ENCODE data around the gene ROBO1. TPM values are rescaled to one million over a fixed set of nuclear protein-coding genes. Genes with fewer than 3 reads are reported as not detected.
A peak's percentile ranks its signal among the peaks of the same experiment; 100 is the strongest.
"Not testable (repeated sequence)": the region's sequence is repeated elsewhere in the genome, so short reads cannot be mapped to it uniquely, and the experiment has no call there.

ROBO1 gene
- polyA plus RNA-seq, 10 donors, result 36.1 to 76.7 (median 43.2) TPM

DNA sequence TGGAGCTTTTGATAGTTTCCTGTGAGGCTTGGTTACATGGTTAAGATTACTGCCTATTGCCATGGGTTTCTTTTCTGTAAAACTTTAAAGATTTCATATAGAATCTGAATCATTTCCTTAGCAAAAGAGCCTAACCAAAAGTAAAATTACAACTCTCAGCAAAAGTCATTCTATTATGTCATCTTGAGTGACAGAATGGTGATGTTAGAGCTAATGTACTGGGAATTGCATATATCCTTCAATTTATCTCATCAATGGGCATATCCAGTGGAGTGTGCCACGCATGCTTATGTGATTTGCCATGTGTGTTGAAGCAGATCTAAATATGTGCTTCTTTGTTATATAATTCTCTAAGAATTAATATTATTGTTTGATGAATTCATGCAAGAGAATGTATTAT, 212.1 kb downstream of the ROBO1 start:
- DNase-seq, result no peak

DNA sequence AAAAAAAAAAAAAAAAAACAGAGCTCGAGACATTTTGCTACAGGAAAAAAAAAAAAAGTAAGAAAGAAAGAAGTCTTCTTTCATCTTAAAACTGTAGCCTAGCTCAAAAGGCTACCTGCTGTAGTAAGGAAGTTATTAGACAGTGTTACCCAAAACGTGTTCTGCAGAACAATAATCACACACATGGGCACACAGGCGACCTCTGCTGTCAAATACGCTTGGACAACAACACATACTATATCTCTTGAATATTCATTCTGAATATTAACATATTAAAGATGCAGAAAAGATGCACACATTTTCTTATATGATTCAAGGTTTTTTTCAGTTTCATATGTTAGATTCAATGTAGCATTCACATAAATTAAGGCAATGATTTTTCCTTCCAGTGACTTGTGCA, 215.8 kb downstream of the ROBO1 start:
- DNase-seq, result no peak

DNA sequence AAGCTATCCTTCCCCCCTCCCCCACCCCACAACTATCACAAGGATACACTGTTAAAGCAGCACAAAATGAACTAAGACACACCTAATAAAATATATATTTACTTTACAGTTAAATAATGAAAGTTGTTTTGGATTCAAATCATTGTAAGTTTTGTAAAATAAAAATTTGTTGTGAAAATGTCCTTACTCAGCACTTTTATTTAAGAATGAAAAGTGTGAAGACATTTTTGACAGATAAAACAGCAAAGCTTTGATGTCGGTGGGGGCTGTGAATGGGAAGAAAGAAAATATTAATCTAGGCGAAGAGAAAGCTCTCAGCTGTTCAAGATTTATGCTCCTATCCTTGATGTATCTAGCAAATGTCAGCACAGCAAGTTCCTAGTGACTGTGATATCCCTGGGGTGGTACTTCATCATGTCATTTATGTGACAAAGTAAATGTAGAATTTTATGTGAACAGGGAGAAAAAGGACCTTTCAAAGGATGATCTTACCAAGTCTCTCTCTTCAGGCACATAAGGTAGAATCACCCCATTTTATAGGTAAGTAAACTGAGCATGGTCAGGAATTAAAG, 216.4 kb downstream of the ROBO1 start:
- no peak for DNase-seq

DNA sequence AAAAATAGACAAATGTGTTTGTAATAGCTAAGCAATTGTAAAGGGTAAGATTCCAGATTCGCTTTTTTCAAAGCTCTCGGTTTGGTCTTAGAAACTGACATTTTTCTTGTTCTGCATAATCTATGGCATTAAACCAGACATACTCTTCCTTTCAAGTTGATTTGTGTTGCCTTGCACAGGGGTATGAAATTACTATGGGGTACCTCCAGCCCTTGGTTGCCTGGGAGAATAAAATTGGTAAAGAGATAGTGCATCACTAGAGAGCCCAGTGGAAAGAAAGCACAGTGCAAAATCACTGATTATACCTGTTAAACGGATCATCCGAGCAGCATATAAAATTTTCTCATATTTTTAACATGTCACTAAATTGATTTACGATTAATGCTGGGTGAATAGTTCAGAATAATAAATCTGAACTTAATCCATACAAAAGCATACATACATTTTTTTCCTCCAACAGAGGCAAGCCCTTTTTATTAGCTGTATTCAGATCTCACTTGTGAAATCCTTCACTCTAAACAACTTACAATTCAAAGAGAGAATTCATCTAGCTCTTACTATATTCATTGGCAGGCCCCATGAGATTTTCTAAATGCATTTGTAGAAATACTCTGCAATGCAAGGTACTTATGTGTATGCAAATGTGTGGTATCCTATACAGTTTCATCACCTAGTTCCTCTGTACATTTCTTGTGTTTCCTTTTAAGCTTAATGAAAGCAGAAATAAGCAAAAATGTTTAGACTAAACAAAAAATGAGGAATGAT, 224.4 kb downstream of the ROBO1 start:
- peak in 2 of 3 donors; percentile 11 to 19 for DNase-seq

DNA sequence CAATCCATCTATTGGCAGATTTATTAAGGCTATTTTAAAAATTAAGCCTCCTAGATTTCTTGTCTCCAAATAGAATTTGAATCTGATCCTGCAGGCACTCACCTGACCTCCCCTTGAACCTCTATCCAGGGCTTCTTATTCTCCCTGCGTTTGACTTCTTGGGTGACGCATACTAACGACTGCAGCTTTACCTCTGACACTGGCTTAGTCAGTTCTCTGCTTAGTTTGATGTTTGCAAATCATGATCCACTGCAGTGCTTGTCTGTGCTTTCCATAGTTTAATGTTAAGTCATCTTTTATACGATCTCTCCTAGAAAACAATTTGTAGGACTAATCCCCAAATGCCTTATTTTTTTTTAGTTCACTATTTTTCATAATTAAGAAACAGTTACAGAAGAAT, 233.1 kb downstream of the ROBO1 start:
- DNase-seq, result no peak

DNA sequence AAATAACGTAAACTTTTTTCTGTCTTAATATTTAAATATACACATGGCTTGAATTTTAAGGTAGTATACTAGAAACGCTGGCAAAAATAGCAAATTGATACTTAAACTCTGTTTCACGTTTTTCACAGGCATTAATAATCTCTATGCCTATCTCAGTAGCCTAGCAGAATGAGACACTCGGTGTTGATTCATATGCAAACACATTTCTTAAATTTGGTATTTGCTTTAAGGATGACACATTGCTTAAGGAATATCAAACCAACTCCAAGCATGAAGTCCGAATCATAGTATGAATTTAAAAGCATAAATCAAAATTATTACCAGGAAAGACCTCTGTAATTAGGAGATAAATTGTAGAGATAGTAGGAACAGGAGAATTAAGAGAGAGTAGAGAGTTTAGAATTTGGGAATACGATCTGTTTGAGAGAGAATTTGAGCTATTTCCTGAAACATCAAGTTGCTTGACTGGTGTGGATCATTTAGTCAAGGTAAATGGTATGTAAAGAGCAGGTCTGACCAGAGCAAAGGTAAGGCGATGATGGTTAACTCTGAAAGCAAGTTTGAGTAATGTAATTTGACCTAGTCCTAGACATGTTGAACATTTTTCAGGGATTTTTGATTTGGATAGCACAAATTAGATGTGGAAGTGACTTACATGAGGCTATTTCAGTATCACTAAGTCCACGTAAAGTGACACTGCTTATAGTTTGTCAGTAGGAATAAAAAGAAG, 236.1 kb downstream of the ROBO1 start:
- DNase-seq, result no peak

DNA sequence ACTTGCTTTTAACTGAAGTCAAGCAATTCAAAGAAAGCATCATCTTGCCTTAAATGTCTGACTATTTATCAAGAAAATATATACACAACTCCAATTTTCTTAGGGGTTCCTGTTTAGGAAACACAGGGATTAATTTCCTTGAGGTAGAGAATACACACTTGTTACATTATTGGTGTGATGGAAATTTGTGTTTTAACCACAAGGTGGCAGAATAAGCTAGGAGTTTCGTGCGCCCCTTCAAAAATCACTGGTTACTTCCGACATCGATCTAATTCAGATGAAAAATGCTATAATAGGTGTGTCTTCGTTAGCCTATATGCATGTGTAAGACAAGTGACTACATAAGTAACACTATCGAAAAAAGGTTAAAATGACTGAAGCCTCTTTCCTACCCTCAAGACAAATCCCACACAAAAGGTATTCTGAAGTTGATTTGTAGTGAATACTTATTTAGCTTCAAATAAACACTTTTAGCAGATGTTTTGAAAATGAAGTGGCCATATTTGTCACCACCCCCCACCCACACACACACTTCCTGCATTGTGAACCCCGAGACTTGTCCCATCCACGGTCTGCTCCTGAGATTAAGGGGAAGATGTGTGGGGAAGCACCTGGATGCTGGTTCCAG, 246.5 kb downstream of the ROBO1 start:
- DNase-seq, result peak; percentile 33 to 67 (median 38)

DNA sequence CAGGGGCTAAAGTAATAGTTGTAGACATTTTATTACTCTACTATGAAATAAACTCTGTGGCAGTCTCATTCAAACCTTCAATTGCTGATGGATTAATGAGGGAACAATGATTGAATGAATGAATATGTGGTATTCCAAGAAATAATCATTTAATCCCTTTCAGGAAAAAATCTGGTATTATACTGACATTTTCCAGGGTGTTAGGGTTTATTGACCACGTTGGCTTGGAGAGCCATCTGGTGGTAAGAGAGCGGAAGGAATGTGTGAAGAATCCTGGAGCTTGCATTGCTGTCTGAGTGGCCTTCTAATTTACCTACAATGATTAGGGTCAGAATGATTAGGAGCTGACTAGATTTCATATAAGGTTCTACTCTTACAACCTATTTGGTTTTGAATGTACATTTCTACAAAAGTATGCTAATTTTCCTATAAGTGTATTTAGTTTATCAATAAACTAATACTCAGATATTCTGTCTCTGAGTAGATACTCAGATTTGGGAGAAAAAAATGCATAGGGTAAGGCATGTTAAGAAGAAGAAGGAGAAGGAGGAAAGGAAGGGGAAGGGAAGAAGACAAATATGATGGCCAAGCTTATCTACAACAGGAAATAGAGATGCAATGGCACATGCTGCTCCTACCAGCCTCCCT, 249.9 kb downstream of the ROBO1 start:
- peak in 1 of 3 donors; percentile 32 for DNase-seq

DNA sequence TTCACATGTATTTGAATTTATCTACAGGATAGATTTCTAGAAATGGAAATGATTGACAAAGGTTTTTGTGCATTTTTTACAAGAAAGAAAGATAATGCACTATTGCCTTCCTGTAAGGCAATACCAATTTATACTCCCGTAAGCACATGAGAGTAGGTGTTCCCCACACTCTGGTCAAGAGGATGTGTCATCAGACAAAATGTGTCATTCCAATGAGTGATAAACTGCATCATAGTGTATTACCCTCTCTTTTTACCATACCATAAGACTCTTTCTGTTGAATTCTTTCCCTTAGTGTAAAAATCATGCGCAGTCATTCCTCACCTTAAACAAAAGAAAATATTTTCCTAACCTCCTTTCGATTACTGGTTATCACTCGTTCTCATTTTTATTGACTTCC, 251.0 kb downstream of the ROBO1 start:
- no peak for DNase-seq

DNA sequence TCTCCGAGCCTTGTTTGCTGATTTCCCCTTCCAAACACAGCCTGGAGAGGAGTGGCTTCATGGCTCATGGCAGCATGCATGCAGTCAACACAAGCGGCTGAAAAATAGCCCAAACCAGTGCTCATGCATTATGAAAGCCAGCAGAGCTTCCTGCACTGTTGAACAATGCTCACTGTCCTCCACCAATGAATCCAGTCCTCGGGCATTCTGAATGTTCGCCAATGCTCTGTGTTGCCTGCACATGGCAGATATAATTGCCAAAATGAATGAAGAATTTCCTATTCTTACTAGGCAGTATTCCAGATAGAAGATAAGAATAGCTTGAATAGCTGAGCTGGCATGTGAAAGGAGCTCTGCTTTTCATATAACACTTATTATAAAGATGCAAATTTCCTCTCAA, 252.7 kb downstream of the ROBO1 start:
- no peak for DNase-seq

DNA sequence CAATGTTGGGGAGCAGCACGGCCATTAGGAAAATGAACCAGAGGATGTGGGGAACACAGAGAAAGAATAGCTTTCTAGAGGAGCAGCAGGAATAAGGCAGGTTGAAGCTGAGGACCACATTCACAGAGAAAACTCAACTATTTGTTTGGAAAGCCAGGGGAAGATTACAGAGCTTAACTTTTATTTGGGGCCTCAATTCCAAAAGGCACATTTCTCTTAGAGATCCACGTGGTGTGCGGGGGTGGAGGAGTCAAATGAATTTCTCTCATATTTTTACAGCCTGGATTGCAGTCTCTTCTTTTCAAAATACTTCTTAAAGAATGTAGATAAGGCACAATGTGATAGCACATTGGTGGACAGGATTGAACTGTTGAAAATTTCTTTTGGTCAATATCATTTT, 253.7 kb downstream of the ROBO1 start:
- DNase-seq, result no peak

DNA sequence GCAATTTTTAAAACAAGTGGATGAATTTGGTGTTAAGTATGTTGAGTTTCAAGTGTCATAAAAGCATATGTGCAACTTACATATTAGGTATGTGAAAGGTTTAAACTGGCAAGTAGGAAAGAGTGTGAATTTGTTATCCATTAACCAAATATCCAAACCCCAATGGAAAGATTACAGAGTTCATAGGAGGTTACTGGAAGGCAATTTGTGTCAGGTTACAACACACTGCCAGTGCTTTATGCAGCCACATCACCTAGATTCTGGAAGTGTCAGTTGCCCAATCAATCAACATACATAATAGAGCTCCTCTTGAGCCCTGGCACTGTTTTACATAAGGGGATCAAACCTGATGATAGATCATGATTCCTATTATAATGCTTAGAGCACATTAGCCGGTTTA, 261.0 kb downstream of the ROBO1 start:
- DNase-seq, result no peak

DNA sequence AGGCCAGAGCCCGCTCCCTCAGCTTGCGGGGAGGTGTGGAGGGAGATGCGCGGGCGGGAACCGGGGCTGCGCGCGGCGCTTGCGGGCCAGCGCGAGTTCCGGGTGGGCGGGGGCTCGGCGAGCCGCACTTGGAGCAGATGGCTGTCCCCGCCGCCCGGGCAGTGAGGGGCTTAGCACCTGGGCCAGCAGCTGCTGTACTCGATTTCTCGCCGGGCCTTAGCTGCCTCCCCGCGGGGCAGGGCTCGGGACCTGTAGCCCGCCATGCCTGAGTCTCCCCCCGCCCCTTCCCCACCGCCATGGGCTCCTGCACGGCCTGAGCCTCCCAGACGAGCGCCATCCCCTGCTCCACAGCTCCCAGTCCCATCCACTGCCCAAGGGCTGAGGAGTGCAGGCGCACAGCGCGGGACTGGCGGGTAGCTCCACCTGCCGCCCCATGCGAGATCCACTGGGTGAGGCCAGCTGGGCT, 265.5 kb downstream of the ROBO1 start:
- not testable (repeated sequence) for DNase-seq

DNA sequence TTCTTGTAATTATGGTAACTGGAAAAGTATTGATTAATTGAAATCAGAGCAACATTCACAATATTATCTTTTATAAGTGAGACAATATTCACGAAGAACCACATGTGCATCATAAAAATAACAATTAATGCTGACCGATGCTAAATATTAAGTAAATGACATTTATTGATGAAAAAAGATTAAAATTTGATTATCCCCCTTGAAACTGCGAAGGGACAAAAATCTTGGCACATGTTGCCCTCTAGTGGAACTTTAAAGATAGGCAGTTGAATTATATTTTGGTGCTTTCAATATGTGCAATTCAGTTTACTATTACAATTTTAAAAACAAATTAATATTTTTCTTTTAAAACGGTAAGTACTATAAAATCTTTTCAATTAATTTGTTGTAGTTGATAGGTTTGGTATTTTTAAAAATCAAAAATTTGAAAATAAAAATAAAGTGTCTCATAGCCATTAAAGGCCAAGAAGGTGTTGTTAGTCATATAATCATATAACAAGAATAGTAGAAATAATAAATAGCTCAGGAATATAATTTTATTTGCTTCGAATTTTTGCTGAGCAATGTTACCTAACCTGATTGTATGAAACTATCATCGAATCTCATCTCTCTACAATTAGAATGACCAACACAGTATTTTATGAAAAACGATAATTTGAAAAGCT, 270.2 kb downstream of the ROBO1 start:
- DNase-seq, result peak in 1 of 3 donors; percentile 35

DNA sequence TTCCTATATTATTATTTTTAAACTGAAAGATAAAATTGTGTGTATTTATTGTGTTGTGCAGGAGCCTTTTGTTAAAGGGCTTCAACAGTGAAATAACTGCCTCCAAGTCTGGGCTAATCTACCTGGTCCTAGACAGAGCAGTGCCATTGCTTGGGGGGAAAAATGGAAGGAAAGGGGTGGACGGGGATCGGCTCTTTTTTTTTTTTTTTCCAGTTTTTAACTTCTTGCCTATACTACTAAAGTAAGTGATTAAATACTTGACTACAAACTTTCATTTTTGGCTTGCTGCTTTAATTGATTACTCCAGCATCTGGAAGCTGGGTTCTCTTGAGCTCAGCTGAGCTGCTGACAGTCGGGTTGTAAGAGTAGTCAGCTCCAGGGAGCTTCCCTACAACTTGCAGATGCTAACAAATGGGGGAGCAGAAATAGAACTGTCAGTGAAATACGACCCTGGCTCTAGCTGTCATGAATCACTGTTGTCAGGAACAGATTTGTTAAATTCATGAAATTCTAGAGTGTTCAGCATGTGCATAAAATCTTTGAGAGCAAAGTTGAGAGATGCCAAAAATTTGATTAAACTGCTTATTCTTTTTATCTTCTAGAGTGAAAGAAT, 276.7 kb downstream of the ROBO1 start:
- peak; percentile 47 to 76 (median 57) for DNase-seq

DNA sequence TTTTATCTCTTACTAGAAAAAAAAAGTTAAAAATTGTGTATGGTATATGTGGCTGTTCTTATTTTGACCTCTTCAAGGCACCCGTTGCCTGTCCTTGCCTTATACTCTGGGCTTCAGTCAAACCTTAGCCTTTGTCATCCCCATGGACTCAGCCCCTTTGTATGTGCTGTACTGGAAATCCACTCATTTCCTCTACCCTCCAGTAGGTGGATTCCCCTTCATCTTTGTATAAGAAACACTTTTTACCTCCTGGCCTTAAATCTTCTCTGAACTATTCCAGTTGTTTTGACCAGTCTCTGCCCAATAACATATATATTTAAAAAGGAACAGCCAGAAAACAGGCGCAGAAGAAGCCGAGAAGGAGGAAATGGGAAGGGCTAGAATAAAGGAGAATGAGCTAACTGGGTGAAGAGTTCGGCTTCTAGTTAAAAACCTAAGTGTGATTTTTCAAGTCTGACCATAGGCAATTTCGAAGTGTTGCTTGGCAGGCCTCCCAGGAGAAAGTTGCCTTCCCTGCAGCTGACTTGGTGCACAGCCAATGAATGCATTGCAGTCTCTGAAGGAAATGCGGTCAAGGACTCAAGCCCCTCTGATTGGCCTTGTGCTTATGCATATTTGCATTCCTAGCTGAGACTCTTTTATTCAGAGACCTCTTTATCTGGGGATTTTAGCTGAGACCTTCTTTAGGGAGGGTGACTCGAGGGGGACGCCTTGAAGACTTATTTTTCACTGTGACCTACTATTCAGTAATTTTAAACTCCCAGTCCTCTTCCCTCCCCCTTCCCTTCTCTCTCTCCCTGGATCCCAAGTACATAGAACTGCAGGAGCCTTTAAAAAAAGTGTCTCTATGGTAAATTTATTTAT, 277.4 kb downstream of the ROBO1 start:
- DNase-seq, result peak; percentile 79 to 87 (median 81)

DNA sequence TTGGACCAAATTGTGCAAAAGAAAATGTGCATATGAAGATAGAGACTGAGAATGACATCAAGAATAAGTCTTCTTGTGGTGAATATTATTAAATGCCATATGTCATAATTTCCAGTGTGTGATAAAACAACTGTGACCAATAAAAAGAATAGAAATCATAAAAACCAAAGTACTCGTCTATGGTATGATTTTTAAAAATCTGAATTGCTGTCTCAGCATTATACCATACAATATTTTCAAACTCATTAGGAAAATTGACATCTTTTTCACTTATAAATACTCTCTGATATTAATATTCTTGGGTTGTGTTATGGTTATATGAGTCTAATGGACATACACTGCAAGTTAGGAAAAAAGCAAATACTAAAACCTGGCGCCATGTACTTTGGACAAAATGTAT, 279.4 kb downstream of the ROBO1 start:
- no peak for DNase-seq

DNA sequence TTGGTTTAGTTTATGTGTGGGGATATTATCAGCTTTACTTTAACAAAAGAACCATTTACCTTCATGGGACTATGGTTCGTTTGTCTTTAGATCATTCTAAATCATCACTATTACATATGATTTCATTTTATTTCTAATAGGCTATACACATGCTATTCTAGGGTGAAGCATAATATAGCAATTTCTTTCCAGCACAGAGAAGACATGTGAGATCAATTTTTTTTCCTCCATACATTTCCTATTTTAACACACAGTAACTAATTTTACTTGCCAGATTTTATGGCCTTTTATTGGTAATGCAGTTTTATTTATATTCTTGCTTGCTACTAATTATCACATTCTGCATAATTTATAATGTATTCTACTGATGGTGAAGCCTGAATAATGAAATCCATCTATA, 287.1 kb downstream of the ROBO1 start:
- no peak for DNase-seq

DNA sequence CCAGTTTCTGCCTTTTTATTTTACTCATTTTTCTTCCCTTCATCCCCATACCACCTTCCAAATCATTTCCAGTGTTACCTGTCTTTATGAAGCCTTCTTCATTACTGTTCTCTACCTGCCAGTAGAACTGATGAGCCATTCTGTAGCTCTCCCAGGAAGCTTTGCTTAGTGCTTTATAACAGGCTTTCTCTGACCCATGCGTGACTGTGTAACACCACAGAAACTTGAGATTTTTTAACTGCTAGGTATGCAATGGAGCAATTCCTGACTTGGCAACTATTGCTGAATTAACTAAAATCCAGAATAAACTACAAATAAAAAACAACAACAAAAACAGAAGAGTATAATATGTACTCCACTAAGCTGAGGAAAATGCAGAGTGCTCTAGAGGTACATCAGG, 289.2 kb downstream of the ROBO1 start:
- DNase-seq, result no peak

DNA sequence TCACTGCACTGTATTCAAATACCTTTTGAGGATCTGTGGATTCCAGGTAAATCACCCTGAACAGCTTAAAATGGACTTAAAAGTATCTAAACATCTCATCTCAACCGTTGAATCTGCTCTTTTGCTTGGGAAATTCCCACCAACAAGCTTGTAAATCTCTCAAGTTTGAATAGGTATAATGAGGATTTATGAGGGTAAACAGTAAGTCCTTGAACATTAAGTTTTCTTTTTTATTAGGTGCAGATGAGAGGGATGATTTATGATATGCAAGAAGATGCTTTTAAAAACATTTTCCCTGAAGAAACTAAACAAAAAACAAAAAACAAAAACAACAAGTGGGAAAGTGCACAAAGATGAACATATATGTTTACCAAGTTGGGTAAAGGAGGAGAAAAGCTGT, 290.6 kb downstream of the ROBO1 start:
- DNase-seq, result no peak
